ENCODE data around the gene RAMP3. TPM values are rescaled to one million over a fixed set of nuclear protein-coding genes. Genes with fewer than 3 reads are reported as not detected.

The RAMP3 gene
- total RNA-seq, 1 experiment from 2014 or later = not detected

DNA sequence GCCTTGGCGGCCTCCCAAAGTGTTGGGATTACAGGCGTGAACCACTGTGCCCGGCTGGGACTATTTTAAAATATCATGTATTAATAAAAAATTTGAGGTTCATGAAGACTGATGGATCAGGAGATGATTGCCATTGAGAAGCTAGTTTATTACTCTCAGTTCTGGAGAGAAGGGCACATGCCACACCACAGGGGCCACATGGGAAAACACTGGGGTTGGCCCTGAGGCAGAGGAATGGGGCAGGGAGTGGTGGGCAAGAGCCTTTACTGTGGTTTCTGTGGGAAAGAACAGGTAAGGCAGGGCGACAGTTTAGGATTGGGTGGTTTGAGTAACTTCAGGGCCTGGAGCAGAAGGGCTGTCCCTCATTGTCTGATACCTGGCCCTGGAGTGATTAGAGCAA, 39.3 kb upstream of the RAMP3 start:
- no peak for TF ChIP-seq EZH2phosphoT487 (IDR thresholded peaks at IDR 0.05; ENCODE audit: borderline replicate concordance, low read length)
- TF ChIP-seq, protein P1, sequence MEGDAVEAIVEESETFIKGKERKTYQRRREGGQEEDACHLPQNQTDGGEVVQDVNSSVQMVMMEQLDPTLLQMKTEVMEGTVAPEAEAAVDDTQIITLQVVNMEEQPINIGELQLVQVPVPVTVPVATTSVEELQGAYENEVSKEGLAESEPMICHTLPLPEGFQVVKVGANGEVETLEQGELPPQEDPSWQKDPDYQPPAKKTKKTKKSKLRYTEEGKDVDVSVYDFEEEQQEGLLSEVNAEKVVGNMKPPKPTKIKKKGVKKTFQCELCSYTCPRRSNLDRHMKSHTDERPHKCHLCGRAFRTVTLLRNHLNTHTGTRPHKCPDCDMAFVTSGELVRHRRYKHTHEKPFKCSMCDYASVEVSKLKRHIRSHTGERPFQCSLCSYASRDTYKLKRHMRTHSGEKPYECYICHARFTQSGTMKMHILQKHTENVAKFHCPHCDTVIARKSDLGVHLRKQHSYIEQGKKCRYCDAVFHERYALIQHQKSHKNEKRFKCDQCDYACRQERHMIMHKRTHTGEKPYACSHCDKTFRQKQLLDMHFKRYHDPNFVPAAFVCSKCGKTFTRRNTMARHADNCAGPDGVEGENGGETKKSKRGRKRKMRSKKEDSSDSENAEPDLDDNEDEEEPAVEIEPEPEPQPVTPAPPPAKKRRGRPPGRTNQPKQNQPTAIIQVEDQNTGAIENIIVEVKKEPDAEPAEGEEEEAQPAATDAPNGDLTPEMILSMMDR (conservative IDR thresholded peaks at IDR 0.05; ENCODE audit: low read depth, low read length) = no peak
- TF ChIP-seq EZH2 (IDR thresholded peaks at IDR 0.05; ENCODE audit: low read length, unreplicated experiment) = no peak
- Histone ChIP-seq H2AFZ (ENCODE audit: low read length) (no peak overlapping the region), H3K4me3 (ENCODE audit: low read length) (no peak overlapping the region), H3K27me3 (ENCODE audit: low read length) (no peaks in the 10 kb centered on the region), H3K4me2 (ENCODE audit: low read length) (no peak overlapping the region), H3K36me3 (ENCODE audit: low read depth, low read length) (no peaks in the 10 kb centered on the region), H3K9me3 (ENCODE audit: low read length) (no peaks in the 10 kb centered on the region), H3F3A (ENCODE audit: low read length, unreplicated experiment) (no peaks in the 10 kb centered on the region), H3K79me2 (ENCODE audit: low read length) (no peaks in the 10 kb centered on the region), H3K4me1 (ENCODE audit: insufficient read depth, low read length) (no peaks in the 10 kb centered on the region), H3K27ac (ENCODE audit: low read length) (no peak overlapping the region), H4K20me1 (ENCODE audit: low read length) (no peaks in the 10 kb centered on the region), H3K9me2 (replicated peaks; ENCODE audit: low read length) (no peaks in the 10 kb centered on the region), H3K9ac (ENCODE audit: low read length) (no peak overlapping the region)
- DNase-seq (no peak), ATAC-seq (no peak)
- ChIA-PET POLR2A (ENCODE audit: unreplicated experiment) (no interaction called here), CTCF (no interaction called here)
- intact Hi-C loops (cut with micrococcal nuclease) = no loop called here
- no TSS peak for BruUV-seq (replicated peaks)

DNA sequence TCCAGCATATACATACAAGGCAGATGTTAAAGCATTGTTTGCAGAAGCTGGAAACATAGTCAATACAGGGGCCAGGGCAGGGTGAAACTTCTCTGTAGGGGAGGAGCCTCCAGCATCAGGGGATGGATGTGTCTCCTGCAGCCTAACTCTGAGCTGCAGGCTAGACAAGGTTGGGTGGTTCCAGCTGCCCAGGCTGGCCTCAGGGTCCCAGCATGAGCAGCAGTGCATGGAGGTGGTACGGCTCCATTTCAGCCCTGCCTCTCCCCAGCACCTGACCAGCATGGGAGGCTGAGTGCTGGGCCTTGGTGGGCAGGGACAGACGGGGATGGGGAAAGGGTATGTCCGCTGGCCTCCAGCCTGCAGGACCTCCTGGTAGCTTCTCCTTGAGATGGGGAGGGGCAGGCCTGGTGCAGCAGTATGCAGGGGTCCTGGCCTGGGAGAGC, 38.7 kb upstream of the RAMP3 start:
- Histone ChIP-seq H3K9ac (ENCODE audit: low read length) (no peak overlapping the region), H3F3A (ENCODE audit: low read length, unreplicated experiment) (no peaks in the 10 kb centered on the region), H3K4me1 (ENCODE audit: insufficient read depth, low read length) (no peaks in the 10 kb centered on the region), H3K4me3 (ENCODE audit: low read length) (no peak overlapping the region), H3K9me2 (replicated peaks; ENCODE audit: low read length) (no peaks in the 10 kb centered on the region), H3K4me2 (ENCODE audit: low read length) (no peak overlapping the region), H3K27me3 (ENCODE audit: low read length) (no peaks in the 10 kb centered on the region), H3K79me2 (ENCODE audit: low read length) (no peaks in the 10 kb centered on the region), H2AFZ (ENCODE audit: low read length) (no peak overlapping the region), H3K27ac (ENCODE audit: low read length) (no peak overlapping the region), H3K9me3 (ENCODE audit: low read length) (no peaks in the 10 kb centered on the region), H3K36me3 (ENCODE audit: low read depth, low read length) (no peaks in the 10 kb centered on the region), H4K20me1 (ENCODE audit: low read length) (no peaks in the 10 kb centered on the region)
- DNase-seq (no peak), ATAC-seq (no peak)
- no TSS peak for BruUV-seq (replicated peaks)
- no peak for TF ChIP-seq EZH2 (IDR thresholded peaks at IDR 0.05; ENCODE audit: low read length, unreplicated experiment)
- TF ChIP-seq, protein P1 (conservative IDR thresholded peaks at IDR 0.05; ENCODE audit: low read depth, low read length) = no peak
- TF ChIP-seq EZH2phosphoT487 (IDR thresholded peaks at IDR 0.05; ENCODE audit: borderline replicate concordance, low read length) = no peak
- ChIA-PET CTCF (no interaction called here), POLR2A (ENCODE audit: unreplicated experiment) (no interaction called here)
- intact Hi-C loops (cut with micrococcal nuclease) = no loop called here

DNA sequence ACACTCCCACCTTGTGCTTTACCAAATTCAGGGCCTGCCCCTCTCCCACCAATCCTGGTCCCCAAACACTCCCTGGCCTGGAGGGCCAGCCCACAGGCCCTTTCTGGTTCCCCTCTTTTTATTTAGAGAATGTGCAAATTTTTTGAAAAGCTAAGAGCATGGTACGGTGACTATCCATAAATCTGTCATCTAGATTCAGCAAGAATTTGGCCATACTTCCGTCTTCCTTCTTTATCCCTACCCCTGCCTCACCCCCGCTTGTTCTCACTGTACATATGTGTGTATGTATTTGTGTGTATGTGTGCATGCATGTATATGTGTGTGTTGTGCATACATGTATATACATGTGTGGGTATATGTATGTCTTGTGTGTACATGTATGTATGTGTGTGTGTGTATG, 38.0 kb upstream of the RAMP3 start:
- POLR2A ChIA-PET (ENCODE audit: unreplicated experiment) = no interaction called here
- Histone ChIP-seq H3K4me1 (ENCODE audit: insufficient read depth, low read length) (no peaks in the 10 kb centered on the region), H3K4me2 (ENCODE audit: low read length) (no peak overlapping the region), H3F3A (ENCODE audit: low read length, unreplicated experiment) (no peaks in the 10 kb centered on the region), H3K4me3 (ENCODE audit: low read length) (no peak overlapping the region), H4K20me1 (ENCODE audit: low read length) (no peaks in the 10 kb centered on the region), H3K9me2 (replicated peaks; ENCODE audit: low read length) (no peaks in the 10 kb centered on the region), H3K79me2 (ENCODE audit: low read length) (no peaks in the 10 kb centered on the region), H2AFZ (ENCODE audit: low read length) (no peak overlapping the region), H3K27ac (ENCODE audit: low read length) (no peak overlapping the region), H3K9me3 (ENCODE audit: low read length) (no peaks in the 10 kb centered on the region), H3K36me3 (ENCODE audit: low read depth, low read length) (no peaks in the 10 kb centered on the region), H3K27me3 (ENCODE audit: low read length) (no peaks in the 10 kb centered on the region), H3K9ac (ENCODE audit: low read length) (no peak overlapping the region)
- intact Hi-C loops (cut with micrococcal nuclease) = no loop called here
- ATAC-seq = no peak
- BruUV-seq (replicated peaks) = no TSS peak
- no peak for TF ChIP-seq EZH2 (IDR thresholded peaks at IDR 0.05; ENCODE audit: low read length, unreplicated experiment)
- TF ChIP-seq EZH2phosphoT487 (IDR thresholded peaks at IDR 0.05; ENCODE audit: borderline replicate concordance, low read length) = no peak
- TF ChIP-seq, protein P1 (conservative IDR thresholded peaks at IDR 0.05; ENCODE audit: low read depth, low read length) = no peak
- no peak for DNase-seq
- CTCF ChIA-PET = no interaction called here
